Occipital lobe (tissue), 3 donors: Measurements from ENCODE around the gene DTNB. TPM values are rescaled to one million over a fixed set of nuclear protein-coding genes. Genes with fewer than 3 reads are reported as not detected.
A peak's percentile ranks its signal among the peaks of the same experiment; 100 is the strongest.

Source experiments
- DNase-seq: peaks from one replicate; lab custom pipeline; 2025; lab: John Stamatoyannopoulos, UW
- small RNA-seq: library from RNA; depleted of rRNA; stranded (forward); fragments of <200 nt; gene quantifications from one replicate; pipeline ENCODE3, GENCODE V24; 2014
- total RNA-seq: library from RNA; depleted of rRNA; stranded (reverse); fragments of >200 nt; gene quantifications from one replicate; pipeline ENCODE4 v1.2.3, GENCODE V29; 2014

The DTNB gene
- total RNA-seq, 1 donor from 2014 or later: 21.7 TPM

DNA sequence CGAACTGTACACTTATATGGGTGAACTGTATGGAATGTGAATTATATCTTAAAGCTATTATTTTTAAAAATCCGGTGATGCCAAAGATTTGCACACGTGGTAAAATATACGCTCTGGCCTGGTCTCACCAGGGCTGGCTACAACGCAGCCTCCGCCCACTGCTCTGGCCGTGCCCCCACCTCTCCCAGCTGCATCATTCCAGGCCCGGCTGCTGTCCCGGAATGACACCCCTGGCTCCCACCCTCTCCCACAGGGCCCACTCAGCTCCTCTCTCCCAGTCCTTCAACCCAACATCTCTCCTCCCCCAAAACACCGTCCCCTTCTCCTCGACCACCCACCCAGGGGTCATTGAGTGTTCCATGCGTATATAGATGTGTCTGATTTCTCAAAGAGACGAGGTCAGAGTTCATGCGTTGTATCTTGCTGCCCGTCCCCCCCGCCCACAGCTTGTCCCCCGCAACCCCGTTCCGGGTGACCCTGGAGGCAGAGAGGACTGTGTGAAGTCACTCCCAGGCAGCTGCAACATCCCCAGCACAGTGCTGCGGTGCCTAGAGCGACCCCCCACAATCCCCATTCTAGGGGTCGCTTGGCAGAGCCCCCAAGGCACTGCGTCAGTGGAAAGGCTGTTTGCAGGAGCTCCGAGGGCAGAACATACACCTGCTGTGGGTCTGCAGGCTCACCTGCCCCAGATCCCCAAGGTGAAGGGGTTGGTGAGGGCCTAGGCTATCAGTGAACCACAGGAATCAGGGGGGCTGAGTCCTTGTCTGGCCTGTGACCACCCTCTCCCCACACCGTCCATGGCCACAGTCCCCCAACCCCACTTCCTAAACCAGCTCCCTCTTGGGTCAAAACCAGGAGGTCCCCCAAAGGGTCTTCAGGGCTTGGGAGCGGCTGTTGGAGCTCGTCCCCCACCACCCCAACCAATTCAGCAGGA, 345.0 kb downstream of the DTNB start:
- no peak for DNase-seq

Small RNA genes lying within 50 kb of the gene (small RNA-seq; reads per million reads assigned to genes)
- gene MIR1301 (6.2 reads per million, percentile 91 among the genes with 10 or more reads in this experiment), gene RF00019 (not detected)

Other genes with a start within 250 kb of the DTNB start
- gene ASXL2, start 204.9 kb upstream of the DTNB start, total RNA-seq: 4.7 TPM